Upper lobe of left lung (tissue), 6 donors: ENCODE data around the gene RNF7. TPM values are rescaled to one million over a fixed set of nuclear protein-coding genes. Genes with fewer than 3 reads are reported as not detected.

Experiments used
- ATAC-seq, 2 donors: fragments of 200-7000 bp; cut with Tn5 transposase; one replicate each; pipeline ENCODE4 v1.9.1; 2022; ENCODE audit warnings: mild to moderate bottlenecking in 2 of 2, moderate library complexity in 2 of 2; ENCODE audit not compliant: low FRiP score in 2 of 2
- DNase-seq, 2 donors: peaks; one replicate each; pipeline ENCODE4 v3.0.0-alpha.2; 2019 to 2020
- H3K27ac ChIP-seq, 4 donors: fragments of 200-600 bp; sonication (generic); one replicate each; pipeline ENCODE4 v1.5.1; 2016 to 2019
- H3K27me3 ChIP-seq, 4 donors: fragments of 200-600 bp; sonication (generic); one replicate each; pipeline ENCODE4 v1.5.1; 2017 to 2019
- H3K36me3 ChIP-seq, 4 donors: fragments of 200-600 bp; sonication (generic); one replicate each; pipeline ENCODE4 v1.5.1; 2016 to 2019
- H3K4me1 ChIP-seq, 4 donors: fragments of 200-600 bp; sonication (generic); one replicate each; pipeline ENCODE4 v1.5.1; 2018 to 2019
- H3K4me3 ChIP-seq, 4 donors: fragments of 200-600 bp; sonication (generic); one replicate each; pipeline ENCODE4 v1.5.1; 2017 to 2019; ENCODE audit warnings: mild to moderate bottlenecking in 2 of 4, moderate library complexity in 1 of 4
- H3K9me3 ChIP-seq, 4 donors: fragments of 200-600 bp; sonication (generic); one replicate each; pipeline ENCODE4 v1.5.1; 2018 to 2019
- EP300 ChIP-seq, 4 donors: sonication (generic); formaldehyde crosslinking; IDR thresholded peaks; one replicate each; pipeline ENCODE4 v1.5.1; 2017; ENCODE audit warnings: antibody characterized with exemption in 4 of 4, control low read depth in 2 of 4
- POLR2A ChIP-seq, 4 donors: fragments of 450-650 bp; IDR thresholded peaks; one replicate each; pipeline ENCODE4 v1.5.1; 2016 to 2017; ENCODE audit warnings: antibody characterized with exemption in 4 of 4, mild to moderate bottlenecking in 2 of 4
- POLR2AphosphoS5 ChIP-seq, 2 donors: sonication (generic); formaldehyde crosslinking; IDR thresholded peaks; one replicate each; pipeline ENCODE4 v1.5.1; 2017; ENCODE audit warnings: antibody characterized with exemption in 2 of 2
- WGBS, 2 donors: methylation state at CpG; one replicate each; pipeline ENCODE4 v1.1.5; 2017 to 2018; 5-methylcytosine and 5-hydroxymethylcytosine counted together
- total RNA-seq, 6 donors: library from RNA; depleted of rRNA in 4 of 6; stranded (reverse); fragments of >200 nt in 4 of 6; gene quantifications; one replicate each; pipeline versions ENCODE4 v1.1.0 to v1.2.1, GENCODE V29; 2016 to 2021
- TF ChIP-seq, protein P1 (sequence below), 6 experiments: fragments of 450-650 bp in 4 of 6; fragments of 200-600 bp in 2 of 6; sonication (generic) in 2 of 6; IDR thresholded peaks; one replicate each; pipeline ENCODE4 v1.5.1; 2016 to 2019; ENCODE audit warnings: antibody characterized with exemption in 6 of 6
- donor health status: DM: no; HTN: no; CAD: no; lungs with moderate emphysema.
- donor health status: DM: no; HTN: yes; CAD: no; lungs with severe emphysema.

RNF7 gene
- total RNA-seq, 6 donors from 2014 or later = 9.4 to 76.3 (median 49.0) TPM

GRCh38 chr3:141764986-141765385 lies 26.9 kb downstream of the RNF7 start:
- Histone ChIP-seq H3K27ac (no peak overlapping the region), H3K36me3 (no peaks in the 10 kb centered on the region), H3K4me1 (peaks cover 0 to 16% (median 0%) of the 10 kb centered on the region in 4 donors), H3K4me3 (no peak overlapping the region), H3K27me3 (no peaks in the 10 kb centered on the region), H3K9me3 (no peaks in the 10 kb centered on the region)
- DNase-seq (no peak), ATAC-seq (no peak)
- WGBS, 2 donors = 64 to 67% methylated on average over 2 of the region's 2 CpGs
- TF ChIP-seq POLR2A (IDR thresholded peaks at IDR 0.05) (no peak), EP300 (IDR thresholded peaks at IDR 0.05) (no peak), POLR2AphosphoS5 (IDR thresholded peaks at IDR 0.05) (no peak)
- TF ChIP-seq, protein P1, sequence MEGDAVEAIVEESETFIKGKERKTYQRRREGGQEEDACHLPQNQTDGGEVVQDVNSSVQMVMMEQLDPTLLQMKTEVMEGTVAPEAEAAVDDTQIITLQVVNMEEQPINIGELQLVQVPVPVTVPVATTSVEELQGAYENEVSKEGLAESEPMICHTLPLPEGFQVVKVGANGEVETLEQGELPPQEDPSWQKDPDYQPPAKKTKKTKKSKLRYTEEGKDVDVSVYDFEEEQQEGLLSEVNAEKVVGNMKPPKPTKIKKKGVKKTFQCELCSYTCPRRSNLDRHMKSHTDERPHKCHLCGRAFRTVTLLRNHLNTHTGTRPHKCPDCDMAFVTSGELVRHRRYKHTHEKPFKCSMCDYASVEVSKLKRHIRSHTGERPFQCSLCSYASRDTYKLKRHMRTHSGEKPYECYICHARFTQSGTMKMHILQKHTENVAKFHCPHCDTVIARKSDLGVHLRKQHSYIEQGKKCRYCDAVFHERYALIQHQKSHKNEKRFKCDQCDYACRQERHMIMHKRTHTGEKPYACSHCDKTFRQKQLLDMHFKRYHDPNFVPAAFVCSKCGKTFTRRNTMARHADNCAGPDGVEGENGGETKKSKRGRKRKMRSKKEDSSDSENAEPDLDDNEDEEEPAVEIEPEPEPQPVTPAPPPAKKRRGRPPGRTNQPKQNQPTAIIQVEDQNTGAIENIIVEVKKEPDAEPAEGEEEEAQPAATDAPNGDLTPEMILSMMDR (IDR thresholded peaks at IDR 0.05) = no peak

DNA sequence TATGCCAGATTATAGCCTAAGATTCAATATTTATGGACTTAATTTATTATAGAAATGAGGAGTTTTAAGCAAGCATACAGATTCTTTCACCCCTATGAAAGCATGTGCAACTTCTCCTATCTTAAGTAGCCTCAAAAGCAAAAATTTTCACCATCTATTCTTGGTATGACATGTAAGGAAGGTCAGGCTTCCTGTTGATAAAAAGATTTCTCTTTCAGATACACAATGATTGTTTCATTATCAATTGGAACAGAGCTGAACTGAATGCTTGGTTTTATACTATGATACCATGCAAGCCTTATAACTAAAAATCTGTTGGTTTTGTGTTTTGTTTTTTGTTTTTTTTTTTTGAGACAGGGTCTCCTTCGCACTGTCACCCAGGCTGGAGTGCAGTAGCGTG lies 29.0 kb downstream of the RNF7 start:
- Histone ChIP-seq H3K27me3 (no peaks in the 10 kb centered on the region), H3K36me3 (no peaks in the 10 kb centered on the region), H3K9me3 (no peaks in the 10 kb centered on the region), H3K27ac (no peak overlapping the region), H3K4me1 (peaks cover 0 to 16% (median 0%) of the 10 kb centered on the region in 4 donors), H3K4me3 (no peak overlapping the region)
- TF ChIP-seq EP300 (IDR thresholded peaks at IDR 0.05) (no peak), POLR2A (IDR thresholded peaks at IDR 0.05) (no peak), POLR2AphosphoS5 (IDR thresholded peaks at IDR 0.05) (no peak)
- TF ChIP-seq, protein P1 (IDR thresholded peaks at IDR 0.05) = no peak
- ATAC-seq = no peak
- no peak for DNase-seq
- WGBS, 2 donors = 47 to 59% methylated on average over 2 of the region's 2 CpGs

DNA sequence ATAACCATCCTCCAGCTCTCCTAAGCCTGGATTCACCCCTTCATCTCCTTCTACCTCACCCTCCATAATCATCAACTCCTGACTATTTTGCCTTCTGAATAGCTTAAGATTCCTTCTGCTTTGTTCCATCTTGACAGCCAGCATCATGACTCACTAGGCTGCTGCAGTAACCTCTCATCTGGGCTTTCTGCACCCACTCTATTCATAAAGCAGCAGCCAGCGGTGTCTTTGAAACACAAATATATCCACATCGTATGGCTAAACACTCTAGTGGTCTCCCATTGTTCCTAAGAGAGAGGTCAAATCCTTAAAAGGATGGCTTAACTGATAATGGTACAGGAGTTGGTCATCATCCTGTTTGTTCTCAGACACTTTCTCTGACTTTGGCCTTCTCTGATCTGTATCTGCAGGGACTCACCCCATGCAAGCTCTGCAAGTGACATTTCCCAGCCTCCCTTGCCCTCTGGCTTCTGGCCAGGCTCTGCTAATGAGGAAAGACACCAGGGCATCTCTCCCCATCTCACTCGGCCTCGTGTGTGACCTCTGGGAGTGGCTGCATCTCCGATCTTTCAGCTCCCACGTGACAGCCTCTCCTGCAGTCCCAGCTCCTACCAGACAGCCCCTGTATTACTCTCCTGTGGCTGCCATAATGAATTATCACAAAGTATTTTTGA lies 31.3 kb downstream of the RNF7 start:
- 50 to 62% methylated on average over 6 of the region's 6 CpGs for WGBS, 2 donors
- H3K36me3 ChIP-seq = no peaks in the 10 kb centered on the region
- H3K9me3 ChIP-seq = no peaks in the 10 kb centered on the region
- peak in 1 of 2 donors; percentile 19 for ATAC-seq
- TF ChIP-seq POLR2A (IDR thresholded peaks at IDR 0.05) = no peak
- TF ChIP-seq, protein P1 (IDR thresholded peaks at IDR 0.05) = peak in 1 of 6 experiments; percentile 6
- peak in 1 of 2 donors; percentile 37 for TF ChIP-seq POLR2AphosphoS5 (IDR thresholded peaks at IDR 0.05)
- DNase-seq = no peak
- H3K4me3 ChIP-seq = no peak overlapping the region
- H3K4me1 ChIP-seq = peaks cover 0 to 16% (median 0%) of the 10 kb centered on the region in 4 donors
- no peaks in the 10 kb centered on the region for H3K27me3 ChIP-seq
- H3K27ac ChIP-seq = no peak overlapping the region

DNA sequence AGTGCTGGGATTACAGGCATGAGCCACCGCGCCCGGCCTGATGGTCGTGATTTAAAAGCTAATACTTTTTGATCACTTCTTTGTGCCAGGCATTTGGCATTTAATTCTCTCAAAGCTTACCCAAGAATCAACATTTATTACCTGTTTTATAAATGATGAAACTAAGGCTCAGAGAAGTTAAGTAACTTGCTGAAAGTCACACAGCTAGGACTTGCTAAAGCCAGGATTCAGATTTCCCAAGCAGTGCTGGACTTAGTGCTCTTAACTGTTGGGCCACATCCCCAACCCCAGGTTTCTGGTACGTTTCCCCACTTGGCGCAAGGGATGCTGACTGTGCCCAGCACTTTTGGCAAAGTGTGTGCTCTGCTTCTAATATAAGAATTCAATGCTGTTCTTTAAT lies 35.6 kb downstream of the RNF7 start:
- DNase-seq = peak in 1 of 2 donors; percentile 40
- Histone ChIP-seq H3K27me3 (no peaks in the 10 kb centered on the region), H3K4me1 (peaks cover 0 to 6% (median 0%) of the 10 kb centered on the region in 4 donors), H3K9me3 (no peaks in the 10 kb centered on the region), H3K36me3 (no peaks in the 10 kb centered on the region), H3K4me3 (no peak overlapping the region), H3K27ac (no peak overlapping the region)
- ATAC-seq = no peak
- TF ChIP-seq EP300 (IDR thresholded peaks at IDR 0.05) (no peak), POLR2AphosphoS5 (IDR thresholded peaks at IDR 0.05) (no peak), POLR2A (IDR thresholded peaks at IDR 0.05) (no peak)
- TF ChIP-seq, protein P1 (IDR thresholded peaks at IDR 0.05) = no peak
- WGBS, 2 donors = 94 to 98% methylated on average over 6 of the region's 6 CpGs

DNA sequence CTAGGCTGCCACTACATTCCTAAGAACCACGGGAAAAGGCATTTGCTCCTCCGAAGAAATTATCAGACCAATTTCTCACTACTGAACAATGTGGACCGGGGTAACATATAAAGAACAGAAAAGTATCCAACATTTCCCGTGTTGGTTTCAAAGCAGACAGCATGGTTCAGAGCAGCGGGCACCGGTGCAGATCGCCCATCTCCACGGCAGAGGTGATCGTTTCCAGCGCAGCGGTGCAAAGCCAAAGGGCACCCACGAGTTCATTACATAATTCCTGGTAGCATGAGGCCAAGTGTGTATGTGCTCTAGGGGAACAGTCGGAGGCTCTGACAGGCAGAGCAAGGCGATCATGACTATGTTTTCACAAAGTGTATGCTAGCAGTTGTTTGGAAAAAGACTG lies 38.3 kb downstream of the RNF7 start:
- no peak for TF ChIP-seq POLR2AphosphoS5 (IDR thresholded peaks at IDR 0.05)
- TF ChIP-seq, protein P1 (IDR thresholded peaks at IDR 0.05) = no peak
- TF ChIP-seq EP300 (IDR thresholded peaks at IDR 0.05) = no peak
- no peak for TF ChIP-seq POLR2A (IDR thresholded peaks at IDR 0.05)
- DNase-seq (no peak), ATAC-seq (no peak)
- Histone ChIP-seq H3K27ac (no peak overlapping the region), H3K4me1 (no peaks in the 10 kb centered on the region), H3K4me3 (no peak overlapping the region), H3K27me3 (no peaks in the 10 kb centered on the region), H3K36me3 (no peaks in the 10 kb centered on the region), H3K9me3 (no peaks in the 10 kb centered on the region)
- WGBS, 2 donors = 93 to 95% methylated on average over 14 of the region's 14 CpGs
